Adrenal gland (tissue), 12 donors: ENCODE measurements around the gene QSER1. TPM values are rescaled to one million over a fixed set of nuclear protein-coding genes. Genes with fewer than 3 reads are reported as not detected.

Experiments
- DNase-seq, 7 donors: peaks; one replicate each; pipeline ENCODE4 v3.0.0-alpha.2; 2019 to 2020
- H3K27ac ChIP-seq, 5 donors: fragments of 200-600 bp; sonication (generic) in 4 of 5; 1 replicate in 3 of 5; 2 replicates in 2 of 5; pipeline versions ENCODE4 v1.5.1 to v1.8.0; 2016 to 2020; ENCODE audit warnings: mild to moderate bottlenecking in 1 of 5
- H3K27me3 ChIP-seq: fragments of 200-600 bp; 2 replicates; pipeline ENCODE4 v1.8.0; 2021
- H3K36me3 ChIP-seq, 2 donors: fragments of 200-600 bp; replicated peaks in 1 of 2; 1 replicate in 1 of 2; 2 replicates in 1 of 2; pipeline versions ENCODE4 v1.5.1 to v1.8.0; 2018 to 2022
- H3K4me1 ChIP-seq, 2 donors: fragments of 200-600 bp; replicated peaks in 1 of 2; 1 replicate in 1 of 2; 2 replicates in 1 of 2; pipeline versions ENCODE4 v1.5.1 to v1.8.0; 2018 to 2021
- H3K4me3 ChIP-seq, 4 donors: fragments of 200-600 bp; sonication (generic) in 3 of 4; one replicate each; pipeline ENCODE4 v1.5.1; 2016 to 2018
- H3K9me3 ChIP-seq, 3 donors: fragments of 200-600 bp; sonication (generic) in 1 of 3; replicated peaks in 1 of 3; 1 replicate in 2 of 3; 2 replicates in 1 of 3; pipeline versions ENCODE4 v1.5.1 to v1.8.0; 2016 to 2021
- CTCF ChIP-seq, 6 experiments: fragments of 450-650 bp in 4 of 6; fragments of 200-600 bp in 2 of 6; sonication (generic) in 1 of 6; IDR thresholded peaks; 1 replicate in 5 of 6; 2 replicates in 1 of 6; pipeline versions ENCODE4 v1.5.1 to v1.8.0; 2016 to 2021; ENCODE audit warnings: antibody characterized with exemption in 6 of 6, mild to moderate bottlenecking in 2 of 6, moderate library complexity in 1 of 6
- POLR2A ChIP-seq, 2 donors: fragments of 450-650 bp; IDR thresholded peaks; one replicate each; pipeline ENCODE4 v1.6.1; 2017; ENCODE audit warnings: antibody characterized with exemption in 2 of 2, mild to moderate bottlenecking in 2 of 2, moderate library complexity in 1 of 2
- WGBS, 4 donors: extraction: QIAGEN DNeasy Blood & Tissue Kit in 2 of 4; methylation state at CpG; one replicate each; pipeline versions ENCODE4 v1.1.5 to v1.1.7; 2013 to 2017; 5-methylcytosine and 5-hydroxymethylcytosine counted together
- intact Hi-C, 2 donors: fragments of 100-400 bp; cut with DNase I; formaldehyde crosslinking; loops; one replicate each; pipeline versions ENCODE4 v1.14.1 to v1.15.0; 2022 to 2023
- polyA plus RNA-seq, 3 donors: library from polyadenylated mRNA; stranded (reverse); fragments of 200-250 nt in 2 of 3; fragments of 350-450 nt in 1 of 3; fragmentation: Illumina TruSeq in 1 of 3; extraction: RNeasy Lipid Tissue Mini Kit (QIAGEN cat#74804) in 1 of 3; gene quantifications; one replicate each; pipeline ENCODE4 v1.2.3, GENCODE V29; 2013 to 2014
- total RNA-seq, 9 donors: library from RNA; depleted of rRNA in 4 of 9; stranded (reverse); fragments of >200 nt in 4 of 9; fragments of 120-200 nt in 1 of 9; fragmentation: NEBNext Ultra II Directional in 1 of 9; extraction: Animal tissue kit (Norgen Biotek cat#: 25700) in 1 of 9; gene quantifications; one replicate each; pipeline versions ENCODE4 v1.1.0 to v1.2.4, GENCODE V29; 2013 to 2023
- donor health status: healthy with polysubstance abuse.
- donor health status: Bipolar disorder and iron deficiency.
- donor health status: DM: yes; HTN: yes; CAD: no.
- donor health status: DM: no; HTN: no; CAD: no.
- donor health status: DM: no; HTN: no; CAD: no.
- donor health status: DM: yes; HTN: yes; CAD: no.

QSER1 gene
- total and polyA plus RNA-seq, 12 donors = 2.4 to 27.2 (median 18.9) TPM

GRCh38 chr11:33017965-33018364 lies 125.4 kb downstream of the QSER1 start:
- intact Hi-C loops = no loop called here
- no peak overlapping the region for H3K4me3 ChIP-seq
- WGBS, 4 donors = 85 to 94% (median 91%) methylated on average over 3 of the region's 3 CpGs

GRCh38 chr11:33018840-33019239 lies 126.2 kb downstream of the QSER1 start:
- Histone ChIP-seq H3K9me3 (no peaks in the 10 kb centered on the region), H3K36me3 (no peaks in the 10 kb centered on the region), H3K27me3 (peaks cover 7% of the 10 kb centered on the region), H3K27ac (no peak overlapping the region), H3K4me3 (no peak overlapping the region), H3K4me1 (peaks cover 3 to 15% of the 10 kb centered on the region in 2 donors)
- no peak for TF ChIP-seq POLR2A (IDR thresholded peaks at IDR 0.05)
- no peak for TF ChIP-seq CTCF (IDR thresholded peaks at IDR 0.05)
- DNase-seq = no peak
- intact Hi-C loops = no loop called here
- 75 to 93% (median 85%) methylated on average over 6 of the region's 6 CpGs for WGBS, 4 donors

More at GRCh38 chr11:33017965-33018364, 125.4 kb downstream of the QSER1 start:
- H3K27ac ChIP-seq = no peak overlapping the region
- H3K9me3 ChIP-seq = no peaks in the 10 kb centered on the region
- H3K27me3 ChIP-seq = peaks cover 7% of the 10 kb centered on the region
- no peak for TF ChIP-seq POLR2A (IDR thresholded peaks at IDR 0.05)
- TF ChIP-seq CTCF (IDR thresholded peaks at IDR 0.05) = no peak
- no peaks in the 10 kb centered on the region for H3K36me3 ChIP-seq
- H3K4me1 ChIP-seq = peaks cover 3 to 15% of the 10 kb centered on the region in 2 donors
- DNase-seq = no peak

- no peak for DNase-seq
- 82 to 96% (median 90%) methylated on average over 1 of the region's 1 CpG for WGBS, 4 donors
- intact Hi-C loops = no loop called here
- Histone ChIP-seq H3K27ac (no peak overlapping the region), H3K4me3 (no peak overlapping the region), H3K36me3 (no peaks in the 10 kb centered on the region), H3K4me1 (peaks cover 0 to 4% of the 10 kb centered on the region in 2 donors), H3K9me3 (no peaks in the 10 kb centered on the region), H3K27me3 (peaks cover 4% of the 10 kb centered on the region)
- TF ChIP-seq POLR2A (IDR thresholded peaks at IDR 0.05) (no peak), CTCF (IDR thresholded peaks at IDR 0.05) (no peak)
These were observed 128.9 kb downstream of the QSER1 start for GRCh38 chr11:33021501-33021900.

GRCh38 chr11:33021937-33022336 lies 129.3 kb downstream of the QSER1 start:
- intact Hi-C loops = no loop called here
- no peak for TF ChIP-seq CTCF (IDR thresholded peaks at IDR 0.05)
- TF ChIP-seq POLR2A (IDR thresholded peaks at IDR 0.05) = no peak
- Histone ChIP-seq H3K27me3 (no peaks in the 10 kb centered on the region), H3K4me3 (no peak overlapping the region), H3K9me3 (no peaks in the 10 kb centered on the region), H3K36me3 (no peaks in the 10 kb centered on the region), H3K27ac (no peak overlapping the region), H3K4me1 (no peaks in the 10 kb centered on the region)
- 51 to 97% (median 86%) methylated on average over 1 of the region's 1 CpG for WGBS, 4 donors
- DNase-seq = no peak
